Stomach (tissue), 4 donors: Measurements from ENCODE around the gene SMIM24.

Experiments
- CTCF ChIP-seq, 7 experiments: fragments of 450-650 bp in 4 of 7; fragments of 200-600 bp in 3 of 7; sonication (generic) in 3 of 7; IDR thresholded peaks; one replicate each; pipeline ENCODE4 v1.5.1; 2016 to 2019; ENCODE audit warnings: antibody characterized with exemption in 7 of 7, control low read depth in 2 of 7, mild to moderate bottlenecking in 1 of 7
- POLR2A ChIP-seq, 4 donors: fragments of 450-650 bp; IDR thresholded peaks; one replicate each; pipeline ENCODE4 v1.6.1; 2016; ENCODE audit warnings: antibody characterized with exemption in 4 of 4, control low read depth in 2 of 4, mild to moderate bottlenecking in 1 of 4, moderate library complexity in 1 of 4
- POLR2AphosphoS5 ChIP-seq, 3 donors: sonication (generic); formaldehyde crosslinking; IDR thresholded peaks; one replicate each; pipeline ENCODE4 v1.6.1; 2016; ENCODE audit warnings: antibody characterized with exemption in 3 of 3

GRCh38 chr19:3509566-3509989 is 29.3 kb upstream of the SMIM24 start:
- TF ChIP-seq CTCF (IDR thresholded peaks at IDR 0.05), result no peak
- TF ChIP-seq POLR2A (IDR thresholded peaks at IDR 0.05), result no peak
- no peak for TF ChIP-seq POLR2AphosphoS5 (IDR thresholded peaks at IDR 0.05)
